ENCODE measurements around the gene MARF1.
"Not testable (repeated sequence)": the region's sequence is repeated elsewhere in the genome, so short reads cannot be mapped to it uniquely, and the experiment has no call there.

The MARF1 gene

DNA sequence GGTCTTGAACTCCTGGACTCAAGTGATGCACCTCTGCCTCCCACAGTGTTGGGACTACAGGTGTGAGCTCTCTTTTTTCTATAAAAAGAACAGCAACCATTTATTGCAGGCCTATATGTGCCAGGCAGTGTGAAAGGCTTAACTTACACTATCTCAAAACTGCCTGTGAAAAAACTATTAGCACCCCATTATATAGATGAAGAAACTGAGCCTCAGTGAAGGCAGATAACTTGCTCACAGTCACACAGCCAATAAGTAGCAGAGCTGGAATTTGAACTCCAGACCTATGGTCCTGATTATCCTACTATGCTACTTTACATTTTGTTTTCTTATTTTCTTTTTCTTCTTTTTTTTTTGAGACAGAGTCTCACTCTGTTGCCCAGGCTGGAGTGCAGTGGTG lies 22.2 kb upstream of the MARF1 start:
- in situ Hi-C loops (cut with MboI; ENCODE audit: low sequenced_read_pairs, unreplicated experiment): no loop called here
- no peak for DNase-seq (ENCODE audit: low spot score)
- TF ChIP-seq, protein P1, sequence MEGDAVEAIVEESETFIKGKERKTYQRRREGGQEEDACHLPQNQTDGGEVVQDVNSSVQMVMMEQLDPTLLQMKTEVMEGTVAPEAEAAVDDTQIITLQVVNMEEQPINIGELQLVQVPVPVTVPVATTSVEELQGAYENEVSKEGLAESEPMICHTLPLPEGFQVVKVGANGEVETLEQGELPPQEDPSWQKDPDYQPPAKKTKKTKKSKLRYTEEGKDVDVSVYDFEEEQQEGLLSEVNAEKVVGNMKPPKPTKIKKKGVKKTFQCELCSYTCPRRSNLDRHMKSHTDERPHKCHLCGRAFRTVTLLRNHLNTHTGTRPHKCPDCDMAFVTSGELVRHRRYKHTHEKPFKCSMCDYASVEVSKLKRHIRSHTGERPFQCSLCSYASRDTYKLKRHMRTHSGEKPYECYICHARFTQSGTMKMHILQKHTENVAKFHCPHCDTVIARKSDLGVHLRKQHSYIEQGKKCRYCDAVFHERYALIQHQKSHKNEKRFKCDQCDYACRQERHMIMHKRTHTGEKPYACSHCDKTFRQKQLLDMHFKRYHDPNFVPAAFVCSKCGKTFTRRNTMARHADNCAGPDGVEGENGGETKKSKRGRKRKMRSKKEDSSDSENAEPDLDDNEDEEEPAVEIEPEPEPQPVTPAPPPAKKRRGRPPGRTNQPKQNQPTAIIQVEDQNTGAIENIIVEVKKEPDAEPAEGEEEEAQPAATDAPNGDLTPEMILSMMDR (IDR thresholded peaks at IDR 0.05; ENCODE audit: borderline replicate concordance, control extremely low read depth, extremely low read depth, insufficient read depth, missing control alignments): no peak

DNA sequence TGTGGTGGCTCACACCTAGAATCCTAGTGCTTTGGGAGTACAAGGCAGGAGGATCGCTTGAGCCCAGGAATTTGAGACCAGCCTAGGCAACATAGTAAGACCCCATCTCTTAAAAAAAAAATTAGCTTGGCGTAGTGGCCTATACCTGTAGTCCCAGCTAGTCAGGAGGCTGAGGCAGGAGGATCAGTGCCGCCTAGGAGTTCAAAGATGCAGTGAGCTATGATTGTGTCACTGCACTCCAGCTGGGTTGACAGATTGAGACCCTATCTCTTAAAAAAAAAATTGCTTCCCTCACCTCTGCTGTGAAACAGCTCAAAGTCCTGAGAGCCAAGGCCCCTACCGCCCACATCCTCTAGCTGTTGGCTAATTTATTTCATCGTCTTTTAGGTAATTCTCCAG lies 17.2 kb upstream of the MARF1 start:
- TF ChIP-seq, protein P1 (IDR thresholded peaks at IDR 0.05; ENCODE audit: borderline replicate concordance, control extremely low read depth, extremely low read depth, insufficient read depth, missing control alignments): no peak
- in situ Hi-C loops (cut with MboI; ENCODE audit: low sequenced_read_pairs, unreplicated experiment): no loop called here
- DNase-seq (ENCODE audit: low spot score): no peak

DNA sequence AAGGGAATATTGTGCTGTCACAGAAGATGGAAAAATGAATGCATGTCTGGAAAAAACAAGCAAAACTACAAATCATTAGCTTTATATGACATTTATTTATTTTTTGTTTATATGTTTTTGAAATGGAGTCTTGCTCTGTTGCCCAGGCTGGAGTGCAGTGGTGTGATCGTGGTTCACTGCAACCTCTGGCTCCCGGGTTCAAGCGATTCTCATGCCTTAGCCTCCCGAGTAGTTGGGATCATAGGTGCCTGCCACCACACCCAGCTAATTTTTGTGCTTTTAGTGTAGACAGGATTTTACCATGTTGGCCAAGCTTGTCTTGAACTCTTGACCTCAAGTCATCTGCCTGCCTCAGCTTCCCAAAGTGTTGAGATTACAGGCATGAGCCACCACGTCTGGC lies 15.6 kb upstream of the MARF1 start:
- DNase-seq (ENCODE audit: low spot score): no peak
- in situ Hi-C loops (cut with MboI; ENCODE audit: low sequenced_read_pairs, unreplicated experiment): no loop called here
- TF ChIP-seq, protein P1 (IDR thresholded peaks at IDR 0.05; ENCODE audit: borderline replicate concordance, control extremely low read depth, extremely low read depth, insufficient read depth, missing control alignments): no peak

DNA sequence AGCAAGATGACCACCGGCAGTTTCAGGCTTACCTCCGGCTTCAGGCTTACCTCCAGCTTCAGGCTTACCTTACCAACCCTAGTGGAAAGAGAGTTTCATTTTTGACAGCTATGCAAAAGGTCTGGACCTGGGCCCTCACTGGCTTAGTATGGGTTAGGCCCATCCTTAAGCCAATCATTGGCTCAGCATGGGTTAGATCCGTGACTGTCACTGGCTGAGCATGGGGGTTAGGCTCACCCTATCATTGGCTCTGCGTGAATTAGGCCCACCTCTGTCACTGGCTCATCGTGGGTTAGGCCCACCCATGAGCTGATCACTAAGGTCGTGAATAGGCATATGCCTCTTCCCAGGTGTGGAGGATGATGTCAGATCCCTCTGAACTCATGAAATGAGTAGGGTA lies 15.2 kb upstream of the MARF1 start:
- DNase-seq (ENCODE audit: low spot score): no peak
- TF ChIP-seq, protein P1 (IDR thresholded peaks at IDR 0.05; ENCODE audit: borderline replicate concordance, control extremely low read depth, extremely low read depth, insufficient read depth, missing control alignments): no peak
- in situ Hi-C loops (cut with MboI; ENCODE audit: low sequenced_read_pairs, unreplicated experiment): no loop called here

DNA sequence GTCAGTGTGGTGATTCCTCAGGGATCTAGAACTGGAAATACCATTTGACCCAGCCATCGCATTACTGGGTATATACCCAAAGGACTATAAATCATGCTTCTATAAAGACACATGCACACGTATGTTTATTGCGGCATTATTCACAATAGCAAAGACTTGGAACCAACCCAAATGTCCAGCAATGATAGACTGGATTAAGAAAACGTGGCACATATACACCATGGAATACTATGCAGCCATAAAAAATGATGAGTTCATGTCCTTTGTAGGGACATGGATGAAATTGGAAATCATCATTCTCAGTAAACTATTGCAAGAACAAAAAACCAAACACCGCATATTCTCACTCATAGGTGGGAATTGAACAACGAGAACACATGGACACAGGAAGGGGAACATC lies 12.6 kb upstream of the MARF1 start:
- DNase-seq (ENCODE audit: low spot score); in situ Hi-C loops (cut with MboI; ENCODE audit: low sequenced_read_pairs, unreplicated experiment): not testable (repeated sequence)

DNA sequence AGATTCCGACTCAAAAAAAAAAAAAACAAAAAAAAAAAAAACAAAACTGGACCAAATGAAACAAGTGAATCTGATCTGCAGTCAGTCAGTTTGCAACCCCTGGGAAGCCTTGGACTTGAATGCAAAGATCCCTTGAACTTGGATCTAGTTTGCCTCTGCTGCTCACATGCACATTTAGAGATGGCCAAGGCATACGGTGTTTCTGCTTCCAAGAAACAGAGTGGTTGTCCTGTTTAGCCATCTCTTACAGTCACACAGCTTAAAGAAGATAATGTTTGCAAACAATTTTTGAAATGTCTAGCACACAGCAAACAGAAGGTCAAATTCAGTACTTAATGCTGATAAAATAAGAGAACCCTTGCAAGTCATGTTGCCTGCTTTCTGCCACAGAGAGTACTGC lies 11.6 kb upstream of the MARF1 start:
- TF ChIP-seq, protein P1 (IDR thresholded peaks at IDR 0.05; ENCODE audit: borderline replicate concordance, control extremely low read depth, extremely low read depth, insufficient read depth, missing control alignments): no peak
- in situ Hi-C loops (cut with MboI; ENCODE audit: low sequenced_read_pairs, unreplicated experiment): no loop called here
- no peak for DNase-seq (ENCODE audit: low spot score)

DNA sequence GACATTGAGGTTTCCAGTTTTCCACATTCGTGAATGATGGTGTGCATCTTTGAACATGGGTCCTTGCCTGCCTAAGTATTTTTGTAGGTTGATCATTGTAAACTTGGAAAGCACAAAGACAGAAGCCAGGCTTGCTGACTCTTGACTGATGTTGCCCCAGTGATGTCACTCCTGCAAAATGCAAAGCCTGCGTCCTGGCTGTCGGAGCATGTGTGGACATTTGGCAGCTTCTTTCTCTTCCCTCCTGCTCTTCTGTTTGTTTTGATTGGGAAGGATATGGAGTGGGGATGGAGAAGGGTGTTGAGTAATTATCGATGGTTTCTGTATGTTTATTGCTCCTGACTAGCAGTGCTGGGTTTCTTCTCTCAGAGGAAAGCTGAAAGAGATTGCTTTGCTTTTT lies 10.3 kb upstream of the MARF1 start:
- TF ChIP-seq, protein P1 (IDR thresholded peaks at IDR 0.05; ENCODE audit: borderline replicate concordance, control extremely low read depth, extremely low read depth, insufficient read depth, missing control alignments): no peak
- in situ Hi-C loops (cut with MboI; ENCODE audit: low sequenced_read_pairs, unreplicated experiment): no loop called here
- no peak for DNase-seq (ENCODE audit: low spot score)
